HCT116 (cell line): Measurements from ENCODE around the gene LRFN2. TPM values are rescaled to one million over a fixed set of nuclear protein-coding genes. Genes with fewer than 3 reads are reported as not detected.

Experiments used
- ATAC-seq: fragments of 200-7000 bp; cut with Tn5 transposase; 2 replicates; pipeline ENCODE4 v1.9.1; 2020; ENCODE audit warnings: mild to moderate bottlenecking, moderate library complexity
- BruUV-seq: library from RNA; stranded (reverse); fragments of 400-500 nt; replicated peaks from 2 replicates; lab custom pipeline; 2021; lab: Mats Ljungman, UMichigan
- CTCF ChIA-PET: fragments of 300-600 bp; sonication (Branson Sonifier 250); formaldehyde crosslinking; loops from one replicate; lab custom pipeline; 2021; ENCODE audit warnings: antibody characterized with exemption; lab: Charles Lee
- POLR2A ChIA-PET: fragments of 300-600, 350-600 bp; sonication (Branson Sonifier 250); formaldehyde crosslinking; loops from one replicate; lab custom pipeline; 2021; ENCODE audit warnings: antibody characterized with exemption; lab: Charles Lee
- RAD21 ChIA-PET, 2 experiments: fragments of 300-600 bp; sonication (Branson Sonifier 250); formaldehyde crosslinking; loops; one replicate each; lab custom pipeline; 2023; ENCODE audit warnings: low total read pairs in 2 of 2; ENCODE audit not compliant: uncharacterized antibody in 2 of 2, unreplicated experiment in 2 of 2, low non-redundant PET in 1 of 2; lab: Charles Lee
- DNase-seq: peaks from one replicate; pipeline ENCODE4 v3.0.0-alpha.2; 2010; ENCODE audit warnings: low read depth, low spot score
- H2AFZ ChIP-seq: fragments of 200-600 bp; shearing (Covaris generic), sonication (generic); 2 replicates; pipeline ENCODE4 v1.6.1; 2017; ENCODE audit warnings: low read depth, mixed run types, mixed read lengths, antibody characterized with exemption, low read length; ENCODE audit not compliant: poor library complexity, severe bottlenecking
- H3K27ac ChIP-seq: 2 replicates; pipeline ENCODE4 v1.5.1; 2012; ENCODE audit warnings: low read depth, low read length
- H3K27me3 ChIP-seq: fragments of 200-600 bp; sonication (generic); 2 replicates; pipeline ENCODE4 v1.6.1; 2016; ENCODE audit warnings: mixed run types, low read length, mixed read lengths; ENCODE audit not compliant: insufficient read depth
- H3K36me3 ChIP-seq, 2 experiments: fragments of 200-500 bp in 1 of 2; fragments of 200-600 bp in 1 of 2; sonication (Bioruptor generic) in 1 of 2; sonication (generic) in 1 of 2; 2 replicates each; pipeline versions ENCODE4 v1.5.1 to v1.6.1; 2014 to 2016; ENCODE audit warnings: low read length in 2 of 2, inconsistent platforms in 1 of 2, mixed read lengths in 1 of 2, mixed run types in 1 of 2; ENCODE audit not compliant: insufficient read depth in 2 of 2, control insufficient read depth in 1 of 2
- H3K4me1 ChIP-seq, 2 experiments: fragments of 200-600 bp in 1 of 2; sonication (generic) in 1 of 2; 2 replicates each; pipeline versions ENCODE4 v1.5.1 to v1.6.1; 2012 to 2017; ENCODE audit warnings: low read length in 2 of 2, inconsistent platforms in 1 of 2, mild to moderate bottlenecking in 1 of 2, mixed read lengths in 1 of 2, mixed run types in 1 of 2, moderate library complexity in 1 of 2; ENCODE audit not compliant: insufficient read depth in 2 of 2, control insufficient read depth in 1 of 2
- H3K4me2 ChIP-seq: fragments of 200-600 bp; sonication (generic); 2 replicates; pipeline ENCODE4 v1.6.1; 2017; ENCODE audit warnings: mixed run types, low read length, mixed read lengths
- H3K4me3 ChIP-seq, 2 experiments: fragments of 200-600 bp in 1 of 2; sonication (generic) in 1 of 2; replicated peaks in 1 of 2; 2 replicates each; pipeline ENCODE4 v1.5.1; 2011 to 2016; ENCODE audit warnings: low read length in 2 of 2, control low read depth in 1 of 2, low read depth in 1 of 2, mild to moderate bottlenecking in 1 of 2, mixed read lengths in 1 of 2, mixed run types in 1 of 2
- H3K79me2 ChIP-seq: fragments of 200-600 bp; sonication (generic); 2 replicates; pipeline ENCODE4 v1.6.1; 2017; ENCODE audit warnings: mild to moderate bottlenecking, mixed run types, low read length, moderate library complexity, mixed read lengths; ENCODE audit not compliant: insufficient read depth
- H3K9ac ChIP-seq: fragments of 200-600 bp; sonication (generic); 2 replicates; pipeline ENCODE4 v1.6.1; 2016; ENCODE audit warnings: low read length, mixed read lengths
- H3K9me2 ChIP-seq: fragments of 200-600 bp; sonication (generic), shearing (Covaris generic); 2 replicates; pipeline ENCODE4 v1.6.1; 2017; ENCODE audit warnings: mixed run types, mild to moderate bottlenecking, moderate library complexity; ENCODE audit not compliant: insufficient read depth
- H3K9me3 ChIP-seq, 2 experiments: fragments of 200-500 bp in 1 of 2; fragments of 200-600 bp in 1 of 2; sonication (Bioruptor generic) in 1 of 2; sonication (generic) in 1 of 2; 2 replicates each; pipeline ENCODE4 v1.6.1; 2014 to 2017; ENCODE audit warnings: low read length in 2 of 2, mixed read lengths in 2 of 2, inconsistent platforms in 1 of 2, low read depth in 1 of 2, mild to moderate bottlenecking in 1 of 2, mixed run types in 1 of 2, moderate library complexity in 1 of 2; ENCODE audit not compliant: control insufficient read depth in 1 of 2, insufficient read depth in 1 of 2
- H4K20me1 ChIP-seq: fragments of 200-600 bp; sonication (generic), shearing (Covaris generic); 2 replicates; pipeline ENCODE4 v1.6.1; 2017; ENCODE audit warnings: mixed run types, mild to moderate bottlenecking, moderate library complexity; ENCODE audit not compliant: insufficient read depth
- CBX3 ChIP-seq: IDR thresholded peaks from 2 replicates; pipeline ENCODE4 v1.6.1; 2012; ENCODE audit warnings: low read depth
- CTCF ChIP-seq, 3 experiments: fragments of 200-600 bp in 1 of 3; sonication (generic) in 1 of 3; IDR thresholded peaks in 2 of 3; conservative IDR thresholded peaks in 1 of 3; 2 replicates each; pipeline ENCODE4 v1.5.1; 2012 to 2017; ENCODE audit warnings: low read depth in 2 of 3, low read length in 2 of 3, antibody characterized with exemption in 1 of 3, borderline replicate concordance in 1 of 3, control low read depth in 1 of 3, mild to moderate bottlenecking in 1 of 3, mixed read lengths in 1 of 3, mixed run types in 1 of 3, moderate library complexity in 1 of 3; ENCODE audit not compliant: insufficient read depth in 1 of 3
- ELF1 ChIP-seq: IDR thresholded peaks from 2 replicates; pipeline ENCODE4 v1.6.1; 2012; ENCODE audit warnings: low read depth, borderline replicate concordance
- EZH2 ChIP-seq: fragments of 200-600 bp; sonication (generic); IDR thresholded peaks from 2 replicates; pipeline ENCODE4 v1.6.1; 2017; ENCODE audit warnings: antibody characterized with exemption, mixed run types
- EZH2phosphoT487 ChIP-seq: fragments of 200-600 bp; IDR thresholded peaks from 2 replicates; pipeline ENCODE4 v1.6.1; 2018; ENCODE audit warnings: antibody characterized with exemption, borderline replicate concordance
- MAX ChIP-seq: IDR thresholded peaks from 2 replicates; pipeline ENCODE4 v1.6.1; 2012
- RAD21 ChIP-seq: IDR thresholded peaks from 2 replicates; pipeline ENCODE4 v1.6.1; 2012; ENCODE audit warnings: low read depth, mild to moderate bottlenecking
- REST ChIP-seq: IDR thresholded peaks from 2 replicates; pipeline ENCODE4 v1.6.1; 2012; ENCODE audit warnings: low read depth
- SP1 ChIP-seq: IDR thresholded peaks from 2 replicates; pipeline ENCODE4 v1.6.1; 2012; ENCODE audit warnings: low read depth
- YY1 ChIP-seq: IDR thresholded peaks from 2 replicates; pipeline ENCODE4 v1.6.1; 2011; ENCODE audit warnings: low read length, low read depth, moderate library complexity, mild to moderate bottlenecking; ENCODE audit not compliant: insufficient replicate concordance; ENCODE audit errors: extremely low read depth
- intact Hi-C: fragments of 100-400 bp; cut with micrococcal nuclease; formaldehyde crosslinking; loops from 2 replicates; pipeline ENCODE4 v1.10.0; 2022
- total RNA-seq: library from RNA; stranded (reverse); gene quantifications from one replicate; pipeline ENCODE4 v1.2.1, GENCODE V29; 2021; ENCODE audit not compliant: unreplicated experiment

LRFN2 gene
- total RNA-seq, 1 experiment from 2014 or later = not detected

GRCh38 chr6:40343877-40344565 lies 243.1 kb downstream of the LRFN2 start:
- no peak for DNase-seq
- CTCF ChIA-PET = interaction anchor here (1.1 kb wide), 1 partner anchor 15 kb away, joined by 4 read pairs; no protein-coding TSS in a partner anchor
- TF ChIP-seq CTCF (IDR thresholded peaks at IDR 0.05 in 2 of 3, conservative IDR thresholded peaks at IDR 0.05 in 1 of 3; ENCODE audit: borderline replicate concordance in 1 of 3, insufficient read depth in 1 of 3, low read depth in 2 of 3, low read length in 2 of 3) = no peak
- TF ChIP-seq MAX = no peak
- TF ChIP-seq ELF1 = no peak
- no peak for TF ChIP-seq EZH2phosphoT487
- TF ChIP-seq SP1 = no peak
- no peak for TF ChIP-seq RAD21
- TF ChIP-seq REST = no peak
- TF ChIP-seq YY1 = no peak
- no peak for TF ChIP-seq CBX3
- no peak for TF ChIP-seq EZH2

More at GRCh38 chr6:40343877-40344565, 243.1 kb downstream of the LRFN2 start:
- H3K4me3 ChIP-seq = no peak overlapping the region
- RAD21 ChIA-PET = no interaction called here
- no peak overlapping the region for H3K9ac ChIP-seq
- no peaks in the 10 kb centered on the region for H3K9me3 ChIP-seq
- H3K4me2 ChIP-seq = no peak overlapping the region
- intact Hi-C loops = no loop called here
- peaks cover 32% of the 10 kb centered on the region for H3K27me3 ChIP-seq
- H3K79me2 ChIP-seq = no peaks in the 10 kb centered on the region
- no peak overlapping the region for H3K27ac ChIP-seq
- no peaks in the 10 kb centered on the region for H4K20me1 ChIP-seq
- ATAC-seq = no peak
- no peak overlapping the region for H2AFZ ChIP-seq
- H3K4me1 ChIP-seq = no peaks in the 10 kb centered on the region
- POLR2A ChIA-PET = no interaction called here
- no peaks in the 10 kb centered on the region for H3K36me3 ChIP-seq
- BruUV-seq = no TSS peak
- no peaks in the 10 kb centered on the region for H3K9me2 ChIP-seq
